Measurements from ENCODE around the gene MOB3A.
"Not testable (repeated sequence)": the region's sequence is repeated elsewhere in the genome, so short reads cannot be mapped to it uniquely, and the experiment has no call there.

The MOB3A gene

DNA sequence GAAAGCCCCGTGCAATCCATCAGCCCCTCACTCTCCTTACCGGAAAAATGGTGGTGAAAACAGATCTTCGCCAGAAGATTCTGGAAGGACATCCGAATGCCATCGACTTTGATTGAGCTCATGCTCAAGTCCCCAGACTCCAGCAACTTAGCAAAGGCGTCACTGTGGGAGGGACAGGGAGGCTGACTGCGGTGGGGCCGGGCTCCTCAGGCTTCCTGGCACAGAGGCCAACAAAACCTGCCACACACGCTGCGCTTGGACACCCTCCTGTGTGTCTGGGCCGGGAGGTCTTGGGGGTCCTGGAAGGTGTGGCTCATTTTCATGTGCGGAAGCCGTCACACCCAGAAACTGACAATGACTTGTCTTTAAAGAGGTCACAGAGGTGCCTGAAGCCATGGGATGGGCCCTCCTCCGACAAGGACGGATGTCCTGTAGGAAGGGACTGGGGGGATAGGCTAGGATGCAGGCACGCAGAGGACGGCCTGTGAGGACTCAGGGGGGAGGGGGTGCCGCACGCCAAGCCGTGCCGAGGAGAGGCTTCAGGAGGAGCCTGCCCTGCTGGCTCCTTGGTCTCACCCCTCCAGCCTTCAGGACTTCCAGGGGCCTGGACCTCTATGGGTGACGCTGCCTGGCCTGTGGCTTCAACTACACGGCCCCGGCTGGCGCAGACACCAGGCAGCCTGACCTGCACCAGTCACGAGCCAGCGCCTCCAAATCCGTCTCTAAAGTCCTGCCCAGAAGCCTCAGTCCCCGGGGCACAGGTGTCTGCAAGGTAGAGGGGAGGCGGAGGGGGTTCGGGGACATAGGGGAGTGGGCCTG is 13.1 kb upstream of the MOB3A start:
- in situ Hi-C loops (cut with MboI; ENCODE audit: low sequenced_read_pairs): no loop called here

DNA sequence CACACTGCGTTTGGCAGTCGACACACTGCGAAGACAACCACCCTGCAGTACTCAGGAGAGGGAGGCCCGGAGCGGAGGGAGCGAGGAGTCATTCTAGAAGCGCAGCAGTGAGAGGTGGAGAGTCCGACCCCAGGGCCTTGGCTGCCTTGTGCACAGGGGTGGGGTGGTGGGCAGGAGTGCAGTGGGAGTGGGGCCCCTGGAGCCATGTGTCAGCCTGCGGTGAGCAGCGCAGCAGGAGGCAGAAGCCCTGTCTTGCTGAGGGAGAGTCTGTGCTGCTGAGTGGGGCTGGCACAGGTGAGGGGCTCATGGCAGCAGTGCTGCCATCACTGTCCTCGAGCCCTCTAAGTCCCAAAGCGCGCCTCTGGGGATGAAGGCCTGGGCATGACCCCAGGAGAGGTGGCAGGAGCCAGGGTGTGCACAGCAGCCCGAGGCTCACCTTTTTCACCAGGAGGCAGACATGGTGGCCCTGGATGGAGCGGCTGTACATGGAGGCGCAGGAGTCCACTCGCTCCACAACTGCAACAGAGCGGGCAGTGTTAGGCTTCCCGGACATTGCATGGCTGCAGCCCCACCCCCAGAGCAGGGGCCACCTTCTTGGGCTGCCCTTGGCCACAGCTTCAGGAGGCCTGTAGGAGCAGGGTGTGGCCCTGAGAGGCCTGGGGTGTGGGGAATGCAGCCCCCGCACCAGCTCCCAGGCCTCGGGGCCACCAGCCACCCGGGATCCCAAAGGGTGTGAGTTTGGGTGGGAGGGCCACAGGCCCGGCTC is 12.3 kb upstream of the MOB3A start:
- in situ Hi-C loops (cut with MboI; ENCODE audit: low sequenced_read_pairs): no loop called here

DNA sequence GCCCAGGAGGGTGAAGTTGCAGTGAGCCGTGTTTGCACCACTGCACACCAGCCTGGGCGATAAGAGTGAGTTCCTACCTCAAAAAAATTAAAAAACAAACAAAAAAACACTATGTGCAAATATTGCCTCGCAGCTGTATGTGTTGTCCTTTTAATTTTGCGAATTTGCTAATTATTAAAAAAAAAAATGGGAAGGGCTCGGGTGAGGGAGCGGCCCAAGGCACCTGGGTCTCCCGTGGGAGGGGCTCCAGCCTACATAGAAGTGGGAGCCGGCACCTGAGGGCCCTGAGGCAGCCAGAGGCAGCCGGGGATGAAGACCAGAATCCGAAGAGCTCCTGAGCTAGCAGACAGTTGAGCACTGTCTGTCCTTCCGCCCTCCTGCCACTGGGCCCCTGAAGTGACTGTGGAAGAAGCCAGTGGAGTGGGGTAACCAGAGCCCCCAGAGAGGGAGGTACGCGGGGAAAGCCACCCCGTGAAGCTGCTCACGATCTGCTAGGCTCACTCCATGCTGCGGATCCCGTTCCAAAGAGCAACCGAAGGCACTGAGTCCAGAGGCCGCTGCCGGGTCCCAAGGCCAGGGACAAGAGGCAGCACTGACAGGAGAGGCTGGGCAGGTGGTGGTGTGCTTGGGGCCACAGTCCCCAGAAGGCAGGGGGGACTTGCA is 7.0 kb upstream of the MOB3A start:
- in situ Hi-C loops (cut with MboI; ENCODE audit: low sequenced_read_pairs): no loop called here

DNA sequence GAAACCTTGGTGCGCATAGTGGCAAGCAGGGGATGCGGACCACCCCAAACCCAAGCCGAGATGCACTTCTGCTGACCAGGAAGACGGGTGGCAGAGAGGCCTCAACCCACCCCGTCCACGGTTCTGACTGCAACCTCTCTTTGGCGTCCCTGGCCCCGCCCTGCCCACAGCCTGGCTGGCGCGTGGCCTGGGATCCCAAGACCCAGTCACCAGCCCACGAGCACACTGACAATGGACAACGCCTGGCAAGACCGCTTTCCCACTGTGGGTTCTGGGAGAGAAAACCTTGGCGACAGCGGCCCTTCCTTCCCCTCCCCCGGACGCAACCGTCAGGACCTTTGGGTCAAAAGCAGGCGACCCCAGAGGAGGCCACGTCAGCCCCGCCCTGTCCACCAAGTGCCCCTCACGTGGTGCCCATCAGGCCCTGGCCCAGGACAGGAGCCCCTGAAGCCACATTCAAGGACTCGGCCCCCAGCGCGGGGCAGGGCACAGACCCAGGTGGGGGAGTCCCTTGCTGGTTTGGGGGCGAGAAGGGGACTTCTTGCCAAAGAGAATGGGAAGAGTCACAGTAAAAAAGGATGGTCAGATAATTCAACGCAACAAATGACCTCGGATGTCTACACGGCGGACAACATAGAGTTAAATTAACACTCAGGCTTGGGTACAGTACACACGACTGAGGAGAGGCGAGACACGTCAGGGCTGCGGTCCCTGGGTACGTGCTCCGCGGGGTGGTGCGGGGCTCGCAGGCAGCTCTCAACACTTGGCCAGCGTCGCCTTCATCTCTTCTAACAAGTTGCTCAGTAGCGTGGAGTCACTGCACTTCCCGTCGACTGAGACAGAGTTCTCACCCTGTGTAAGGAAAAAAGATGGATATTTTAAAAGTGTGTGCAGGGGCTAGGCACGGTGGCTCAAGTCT is 5.5 kb upstream of the MOB3A start:
- in situ Hi-C loops (cut with MboI; ENCODE audit: low sequenced_read_pairs): no loop called here

DNA sequence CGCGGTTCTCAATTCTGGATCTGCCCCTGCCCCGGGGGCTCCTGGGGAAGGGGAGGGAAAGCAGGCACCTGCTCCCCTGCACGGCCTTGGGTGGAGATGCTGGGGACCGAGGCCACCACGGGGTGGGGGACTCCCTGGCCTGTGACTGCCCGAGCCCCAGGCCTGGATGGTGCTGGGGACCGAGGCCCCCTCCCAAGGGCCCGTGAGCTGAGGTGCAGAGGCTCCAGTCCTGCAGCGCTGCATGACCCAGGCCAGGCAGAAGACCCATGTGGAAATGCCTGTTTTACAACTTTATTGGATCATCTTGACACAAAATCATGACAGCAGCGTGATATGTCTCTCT is 4.6 kb upstream of the MOB3A start:
- in situ Hi-C loops (cut with MboI; ENCODE audit: low sequenced_read_pairs): no loop called here

DNA sequence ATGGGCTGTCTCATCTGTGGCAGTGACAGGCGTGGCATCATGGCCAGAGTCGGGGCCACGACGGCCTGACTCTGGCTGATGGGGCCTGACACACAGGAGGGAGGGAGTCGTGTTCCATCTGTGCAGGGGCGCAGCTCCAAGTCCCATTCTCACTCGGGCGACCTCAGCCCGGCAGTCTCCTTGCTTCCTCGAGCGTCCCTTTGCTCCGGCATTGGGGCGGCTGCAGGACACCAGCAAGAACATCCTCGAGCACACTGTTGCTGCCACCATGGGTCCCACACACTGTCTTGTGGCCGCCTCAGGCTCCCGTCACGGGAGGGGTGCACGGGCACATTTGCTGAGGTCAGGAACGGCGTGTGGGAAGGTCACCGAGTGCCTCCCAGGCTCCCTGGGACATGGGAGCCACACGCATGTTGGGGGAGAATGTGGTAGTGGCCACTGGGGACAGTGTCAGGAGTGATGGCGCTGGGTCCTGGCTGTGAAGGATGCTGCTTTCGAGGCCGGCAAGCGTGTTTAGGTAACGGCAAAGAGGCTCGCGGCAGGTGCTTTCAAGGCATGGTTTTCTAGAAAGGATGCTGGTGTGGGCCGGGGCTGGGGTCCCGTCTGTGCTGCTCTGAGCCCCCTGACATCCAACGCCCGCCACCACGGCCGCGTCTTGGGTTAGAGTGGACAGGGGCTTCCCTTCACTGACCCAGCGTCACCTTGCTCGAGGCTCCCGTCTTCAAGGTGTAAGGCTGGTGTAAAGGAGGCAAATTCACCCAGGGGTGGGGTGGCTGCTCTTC is 4.0 kb upstream of the MOB3A start:
- in situ Hi-C loops (cut with MboI; ENCODE audit: low sequenced_read_pairs): no loop called here

DNA sequence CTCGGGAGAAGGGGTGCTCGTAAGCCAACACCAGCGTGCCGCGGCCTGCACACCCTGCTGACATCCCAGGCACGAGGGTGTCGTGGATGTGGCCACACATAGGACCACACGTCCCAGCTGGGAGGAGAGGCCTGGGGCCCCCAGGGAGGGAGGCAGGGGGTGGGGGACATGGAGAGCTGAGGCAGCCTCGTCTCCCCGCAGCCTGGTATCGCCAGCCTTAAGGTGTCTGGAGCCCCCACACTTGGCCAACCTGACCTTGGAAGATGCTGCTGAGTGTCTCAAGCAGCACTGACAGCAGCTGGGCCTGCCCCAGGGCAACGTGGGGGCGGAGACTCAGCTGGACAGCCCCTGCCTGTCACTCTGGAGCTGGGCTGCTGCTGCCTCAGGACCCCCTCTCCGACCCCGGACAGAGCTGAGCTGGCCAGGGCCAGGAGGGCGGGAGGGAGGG is 3.0 kb upstream of the MOB3A start:
- in situ Hi-C loops (cut with MboI; ENCODE audit: low sequenced_read_pairs): no loop called here

DNA sequence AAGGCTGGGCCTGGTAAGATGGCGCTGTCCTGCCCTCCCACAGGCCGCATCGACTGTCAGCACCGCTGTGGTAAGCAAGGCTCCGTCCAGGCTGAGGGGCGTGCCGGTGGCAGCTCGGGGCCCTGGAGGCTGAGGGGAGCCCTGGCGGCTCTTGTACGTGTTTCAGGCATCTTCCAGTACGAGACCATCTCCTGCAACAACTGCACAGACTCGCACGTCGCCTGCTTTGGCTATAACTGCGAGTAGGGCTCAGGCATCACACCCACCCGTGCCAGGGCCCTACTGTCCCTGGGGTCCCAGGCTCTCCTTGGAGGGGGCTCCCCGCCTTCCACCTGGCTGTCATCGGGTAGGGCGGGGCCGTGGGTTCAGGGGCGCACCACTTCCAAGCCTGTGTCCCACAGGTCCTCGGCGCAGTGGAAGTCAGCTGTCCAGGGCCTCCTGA is 1.8 kb upstream of the MOB3A start:
- in situ Hi-C loops (cut with MboI; ENCODE audit: low sequenced_read_pairs): no loop called here

DNA sequence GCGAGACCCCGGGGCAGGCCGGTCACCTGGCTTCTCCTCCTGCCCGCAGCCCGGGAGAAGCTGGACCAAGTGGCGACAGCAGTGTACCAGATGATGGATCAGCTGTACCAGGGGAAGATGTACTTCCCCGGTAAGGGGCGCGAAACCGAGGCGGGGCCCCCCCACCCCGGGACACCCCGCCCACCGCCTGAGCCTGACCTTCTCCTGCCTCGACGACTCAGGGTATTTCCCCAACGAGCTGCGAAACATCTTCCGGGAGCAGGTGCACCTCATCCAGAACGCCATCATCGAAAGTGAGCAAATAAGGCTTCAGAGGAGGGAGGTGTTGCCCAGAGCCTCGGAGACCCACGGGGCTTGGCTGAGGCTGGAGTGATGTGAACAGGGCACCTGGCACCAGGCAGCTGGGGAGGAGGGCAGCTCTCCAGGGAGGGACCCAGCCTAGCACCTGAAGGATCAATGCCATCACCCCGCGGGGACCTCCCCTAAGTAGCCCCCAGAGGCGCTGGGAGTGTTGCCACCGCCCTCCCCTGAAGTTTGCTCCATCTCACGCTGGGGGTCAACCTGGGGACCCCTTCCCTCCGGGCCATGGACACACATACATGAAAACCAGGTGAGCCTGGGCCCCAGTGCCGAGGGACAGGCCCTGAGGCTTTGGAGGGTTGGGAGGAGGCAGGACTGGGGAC is 1.2 kb upstream of the MOB3A start:
- in situ Hi-C loops (cut with MboI; ENCODE audit: low sequenced_read_pairs): no loop called here

DNA sequence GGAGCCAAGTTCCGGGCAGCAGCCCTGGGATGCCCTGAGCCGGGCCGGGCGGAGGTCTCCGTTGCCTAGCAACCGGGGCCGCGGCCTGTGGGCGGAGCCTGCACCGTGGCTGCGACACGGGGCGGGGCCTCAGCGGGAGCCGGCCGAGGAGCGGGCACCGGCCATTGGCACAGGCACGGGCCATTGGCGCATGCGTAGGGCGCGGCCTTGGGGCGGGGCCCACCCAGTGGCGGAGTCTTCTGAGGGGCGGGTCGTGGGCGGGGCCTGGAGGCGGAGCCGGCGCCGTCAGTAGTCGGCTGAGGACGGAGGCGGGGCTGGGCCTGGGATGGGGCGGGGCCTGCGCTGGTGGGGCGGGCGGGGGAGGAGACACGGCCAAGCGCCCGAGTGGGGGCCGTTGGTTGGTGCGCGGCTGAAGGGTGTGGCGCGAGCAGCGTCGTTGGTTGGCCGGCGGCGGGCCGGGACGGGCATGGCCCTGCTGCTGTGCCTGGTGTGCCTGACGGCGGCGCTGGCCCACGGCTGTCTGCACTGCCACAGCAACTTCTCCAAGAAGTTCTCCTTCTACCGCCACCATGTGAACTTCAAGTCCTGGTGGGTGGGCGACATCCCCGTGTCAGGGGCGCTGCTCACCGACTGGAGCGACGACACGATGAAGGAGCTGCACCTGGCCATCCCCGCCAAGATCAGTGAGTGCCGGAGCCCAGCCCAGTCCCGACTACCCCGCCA is 515 bp upstream of the MOB3A start, which contains the start of gene IZUMO4:
Gene IZUMO4 (plus strand): TSS at position 436 of the 723 bp plus-strand sequence. CDS start 31 bp downstream, at position 467.
- in situ Hi-C loops (cut with MboI; ENCODE audit: low sequenced_read_pairs): no loop called here

DNA sequence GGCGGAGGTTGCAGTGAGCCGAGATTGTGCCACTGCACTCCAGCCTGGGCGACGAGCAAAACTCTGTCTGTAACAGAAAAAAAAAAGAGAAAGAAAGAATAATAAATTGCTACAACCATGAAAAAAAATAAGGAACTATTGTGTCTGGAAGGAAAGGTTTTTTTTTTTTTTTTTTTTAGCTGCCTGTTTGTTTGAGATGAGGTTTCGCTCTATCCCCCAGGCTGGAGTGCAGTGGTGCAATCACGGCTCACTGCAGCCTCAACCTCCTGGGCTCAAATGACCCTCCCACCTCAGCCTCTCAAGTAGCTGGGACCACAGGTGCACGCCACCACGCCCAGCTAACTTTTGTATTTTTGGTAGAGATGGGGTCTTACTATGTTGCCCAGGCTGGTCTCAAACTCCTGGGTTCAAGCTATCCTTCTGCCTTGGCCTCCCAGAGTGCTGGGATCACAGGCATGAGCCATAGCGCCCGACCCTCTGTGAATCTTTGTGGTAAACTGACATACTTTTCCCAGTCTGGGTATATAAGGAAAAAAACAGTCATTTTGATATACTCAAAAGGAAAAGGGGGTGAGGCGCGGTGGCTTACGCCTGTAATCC is 4.1 kb downstream of the MOB3A start:
- in situ Hi-C loops (cut with MboI; ENCODE audit: low sequenced_read_pairs): not testable (repeated sequence)

DNA sequence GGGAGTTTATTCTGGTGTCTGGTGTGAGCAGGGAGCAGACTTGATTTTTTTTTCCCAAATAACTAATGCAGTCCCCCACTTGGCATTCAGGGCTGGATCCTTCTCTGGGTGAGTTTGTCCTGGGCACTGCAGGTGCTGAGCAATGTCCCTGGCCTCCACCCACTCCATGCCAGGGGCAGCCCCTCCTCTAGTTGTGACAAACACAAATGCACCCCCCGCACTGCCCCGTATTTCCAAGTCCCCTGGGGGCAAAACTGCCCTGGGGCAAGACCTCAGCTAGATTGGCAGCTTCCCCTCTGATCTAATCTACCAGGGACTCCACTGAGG is 6.4 kb downstream of the MOB3A start:
- in situ Hi-C loops (cut with MboI; ENCODE audit: low sequenced_read_pairs): no loop called here

DNA sequence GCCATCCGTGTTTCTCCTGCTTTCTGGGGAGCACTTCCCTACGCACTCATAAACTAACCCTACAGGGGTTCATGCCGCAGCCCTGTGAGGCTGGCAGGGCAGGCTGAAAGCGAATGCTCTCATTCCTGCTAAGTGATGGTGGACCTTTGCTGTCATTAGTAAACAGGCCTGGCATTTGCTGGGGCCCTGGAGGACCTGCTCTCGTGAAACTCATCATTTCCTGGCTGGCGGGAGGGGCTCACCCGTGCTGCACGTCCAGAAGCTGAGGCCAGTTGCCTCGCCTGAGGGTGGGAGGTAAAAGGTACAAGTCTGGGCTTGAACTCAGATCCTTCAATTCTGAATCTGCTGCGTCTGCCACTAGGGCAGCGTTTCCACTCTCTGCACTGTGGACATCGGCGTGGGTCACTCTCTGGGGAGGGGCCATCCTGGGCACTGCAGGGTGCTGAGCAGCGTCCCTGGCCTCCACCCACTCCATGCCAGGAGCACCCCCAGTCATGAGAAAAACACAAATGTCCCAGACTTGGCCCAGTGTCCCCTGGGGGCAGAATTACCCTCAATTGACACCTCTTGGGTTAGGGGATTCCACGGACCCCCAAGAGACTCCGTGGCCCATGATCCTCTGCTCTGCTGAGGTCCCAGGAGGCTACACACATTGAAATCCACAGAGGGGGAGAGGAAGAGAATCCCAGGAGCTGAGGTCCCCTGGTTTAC is 7.0 kb downstream of the MOB3A start:
- in situ Hi-C loops (cut with MboI; ENCODE audit: low sequenced_read_pairs): no loop called here

DNA sequence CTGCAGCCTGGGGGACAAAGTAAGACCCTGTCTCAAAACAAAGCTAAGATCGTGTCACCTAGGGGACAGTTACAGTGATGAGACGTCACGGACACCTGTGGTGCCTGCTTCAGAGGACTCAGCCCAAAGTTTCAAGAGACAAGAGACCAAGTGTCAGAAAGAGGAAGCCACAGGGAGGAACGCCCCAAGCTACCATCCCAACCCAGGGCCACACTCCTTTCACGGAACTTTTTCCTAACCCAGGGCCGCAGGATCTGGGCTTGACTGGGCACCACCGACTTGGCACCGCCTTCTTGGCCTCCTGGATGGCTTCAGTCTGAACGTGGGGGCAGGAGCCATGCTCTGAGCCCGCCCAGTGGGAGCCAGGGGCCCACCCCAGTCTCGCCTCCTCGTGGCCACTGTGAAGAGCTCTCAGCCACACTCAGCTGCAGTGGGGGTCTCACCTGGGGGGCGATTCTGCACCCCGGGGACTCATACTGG is 8.5 kb downstream of the MOB3A start:
- in situ Hi-C loops (cut with MboI; ENCODE audit: low sequenced_read_pairs): no loop called here

DNA sequence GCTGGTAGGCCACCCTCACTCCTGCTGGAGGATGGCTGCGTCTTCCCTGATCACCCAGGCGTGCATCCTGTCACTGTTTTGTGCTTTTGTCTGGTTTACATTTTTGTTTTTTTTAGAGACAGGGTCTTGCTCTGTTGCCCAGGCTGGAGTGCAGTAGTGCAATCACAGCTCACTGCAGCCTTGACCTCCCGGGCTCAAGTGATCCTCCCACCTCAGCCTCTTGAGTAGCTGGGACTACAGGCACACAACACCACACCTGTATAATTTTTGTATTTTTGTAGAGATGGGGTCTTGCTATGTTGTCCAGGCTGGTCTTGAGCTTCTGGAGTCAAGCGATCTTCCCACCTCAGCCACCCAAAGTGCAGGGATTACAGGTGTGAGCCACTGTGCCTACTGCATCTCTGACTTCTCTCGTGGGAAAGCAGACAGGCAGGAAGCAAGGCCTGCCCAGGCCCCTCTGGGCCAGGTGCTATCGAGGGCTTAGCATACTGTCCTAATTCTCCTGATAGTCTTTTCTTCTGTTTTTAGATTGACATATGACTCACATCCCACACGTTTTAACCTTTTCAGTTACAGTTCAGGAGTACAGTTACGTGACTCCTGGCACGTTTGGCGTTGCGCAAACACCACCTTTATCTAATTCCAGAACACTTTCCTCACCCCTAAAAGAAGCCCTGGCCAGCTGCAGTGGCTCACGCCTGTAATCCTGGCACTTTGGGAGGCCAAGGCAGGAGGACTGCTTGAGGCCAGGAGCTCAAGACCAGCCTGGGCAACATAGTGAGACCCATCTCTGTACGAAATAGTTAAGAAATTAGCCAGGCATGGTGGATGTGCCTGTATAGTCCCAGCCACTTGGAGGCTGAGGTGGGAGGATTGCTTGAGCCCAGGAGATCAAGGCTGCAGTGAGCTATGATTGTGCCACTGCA is 9.2 kb downstream of the MOB3A start:
- in situ Hi-C loops (cut with MboI; ENCODE audit: low sequenced_read_pairs): not testable (repeated sequence)

DNA sequence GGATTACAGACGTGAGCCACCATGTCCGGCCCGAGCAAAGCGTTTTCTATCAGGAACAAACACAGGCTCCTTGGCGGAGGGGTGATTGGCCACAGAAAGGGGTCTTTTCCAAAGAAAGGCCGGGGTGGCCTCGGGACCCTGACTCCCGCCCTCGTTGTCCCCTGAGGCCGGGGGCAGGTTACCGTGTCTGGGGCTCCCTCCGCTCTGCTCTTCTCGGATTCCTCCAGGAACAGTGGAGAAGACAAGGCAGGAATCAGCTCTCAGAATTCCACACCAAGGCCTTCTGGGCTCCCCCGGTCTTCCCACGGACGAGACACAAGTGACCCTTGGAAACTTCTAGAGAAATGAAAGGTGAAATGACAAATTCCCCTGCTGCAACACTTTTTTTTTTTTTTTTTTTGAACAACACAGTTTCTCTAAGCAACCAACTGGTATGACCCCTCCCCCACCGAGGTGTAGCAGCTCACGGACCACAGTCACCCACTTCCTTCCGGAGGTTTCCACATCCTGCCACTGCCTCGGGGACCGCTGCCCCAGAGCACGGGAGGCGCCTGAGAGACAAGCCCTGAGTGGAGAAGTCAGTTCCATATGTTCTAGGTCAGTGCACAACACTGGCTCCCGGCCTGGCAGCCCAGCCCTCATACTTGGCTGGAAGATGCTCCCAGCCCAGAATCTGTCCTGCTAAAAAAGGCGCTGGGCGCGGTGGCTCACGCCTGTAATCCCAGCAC is 11.0 kb downstream of the MOB3A start:
- in situ Hi-C loops (cut with MboI; ENCODE audit: low sequenced_read_pairs): no loop called here
